Measurements from ENCODE around the gene TM4SF4.

- TF ChIP-seq CTCF (IDR thresholded peaks at IDR 0.05; ENCODE audit: insufficient read depth, low read depth, low read length) (no peak), EZH2 (IDR thresholded peaks at IDR 0.05; ENCODE audit: insufficient read depth, low read length) (no peak)
Observed at GRCh38 chr3:149463921-149464320, 10.6 kb upstream of the TM4SF4 start.

All from astrocyte (in vitro differentiated cells and primary cell).